Left ventricle myocardium inferior (tissue), 1 donor: ENCODE results near the gene SPTLC1. TPM values are rescaled to one million over a fixed set of nuclear protein-coding genes. Genes with fewer than 3 reads are reported as not detected.

Experiments
- DNase-seq: peaks from one replicate; pipeline ENCODE4 v3.0.0-alpha.2; 2020
- H3K27ac ChIP-seq: fragments of 200-600 bp; replicated peaks from 2 replicates; pipeline ENCODE4 v1.8.0; 2021
- H3K27me3 ChIP-seq: fragments of 200-600 bp; 2 replicates; pipeline ENCODE4 v1.8.0; 2021; ENCODE audit warnings: low read depth
- H3K36me3 ChIP-seq: fragments of 200-600 bp; 2 replicates; pipeline ENCODE4 v1.8.0; 2021
- H3K4me1 ChIP-seq: fragments of 200-600 bp; 2 replicates; pipeline ENCODE4 v1.8.0; 2021
- H3K4me3 ChIP-seq: fragments of 200-600 bp; 2 replicates; pipeline ENCODE4 v1.8.0; 2021; ENCODE audit warnings: mild to moderate bottlenecking, moderate library complexity
- H3K9me3 ChIP-seq: fragments of 200-600 bp; replicated peaks from 2 replicates; pipeline ENCODE4 v1.8.0; 2021
- intact Hi-C: fragments of 100-400 bp; cut with micrococcal nuclease; formaldehyde crosslinking; loops from one replicate; pipeline ENCODE4 v1.11.0; 2022
- total RNA-seq: library from RNA; stranded (reverse); fragmentation: NEBNext Ultra II Directional; extraction: Animal tissue kit (Norgen Biotek cat#: 25700); gene quantifications from one replicate; pipeline ENCODE4 v1.2.1, GENCODE V29; 2021
- TF ChIP-seq, protein P1 (sequence below): fragments of 200-600 bp; IDR thresholded peaks from 2 replicates; pipeline ENCODE4 v1.8.0; 2021; ENCODE audit warnings: antibody characterized with exemption, mild to moderate bottlenecking, borderline replicate concordance
- donor health status: DM: no; HTN: yes; CAD: no; lungs with severe emphysema.

SPTLC1 gene
- total RNA-seq, 1 donor from 2014 or later = 21.9 TPM

DNA sequence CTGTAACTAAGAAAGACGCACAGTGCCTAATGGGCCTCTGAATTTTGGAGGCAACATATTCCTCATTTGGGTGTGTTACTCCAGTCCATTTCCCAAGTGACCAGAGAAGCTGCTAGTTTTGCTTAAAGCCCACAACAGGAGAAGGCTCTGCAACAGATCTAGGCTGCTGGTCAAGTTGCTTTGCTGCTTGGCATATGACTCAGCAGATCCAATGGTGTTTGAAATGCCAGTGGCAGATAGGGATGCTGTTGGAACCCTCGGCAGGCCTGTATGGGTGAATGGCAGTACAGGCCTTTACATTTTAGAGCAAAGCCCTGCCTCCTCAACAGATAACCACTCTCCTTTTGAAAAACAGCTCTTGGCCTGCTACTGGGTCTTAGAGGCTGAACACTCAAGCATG lies 129.0 kb downstream of the SPTLC1 start:
- H3K36me3 ChIP-seq = no peaks in the 10 kb centered on the region
- peaks cover 10% of the 10 kb centered on the region for H3K9me3 ChIP-seq
- H3K27ac ChIP-seq = no peak overlapping the region
- no peaks in the 10 kb centered on the region for H3K4me1 ChIP-seq
- no peak for DNase-seq
- peaks cover 21% of the 10 kb centered on the region for H3K27me3 ChIP-seq
- TF ChIP-seq, protein P1, sequence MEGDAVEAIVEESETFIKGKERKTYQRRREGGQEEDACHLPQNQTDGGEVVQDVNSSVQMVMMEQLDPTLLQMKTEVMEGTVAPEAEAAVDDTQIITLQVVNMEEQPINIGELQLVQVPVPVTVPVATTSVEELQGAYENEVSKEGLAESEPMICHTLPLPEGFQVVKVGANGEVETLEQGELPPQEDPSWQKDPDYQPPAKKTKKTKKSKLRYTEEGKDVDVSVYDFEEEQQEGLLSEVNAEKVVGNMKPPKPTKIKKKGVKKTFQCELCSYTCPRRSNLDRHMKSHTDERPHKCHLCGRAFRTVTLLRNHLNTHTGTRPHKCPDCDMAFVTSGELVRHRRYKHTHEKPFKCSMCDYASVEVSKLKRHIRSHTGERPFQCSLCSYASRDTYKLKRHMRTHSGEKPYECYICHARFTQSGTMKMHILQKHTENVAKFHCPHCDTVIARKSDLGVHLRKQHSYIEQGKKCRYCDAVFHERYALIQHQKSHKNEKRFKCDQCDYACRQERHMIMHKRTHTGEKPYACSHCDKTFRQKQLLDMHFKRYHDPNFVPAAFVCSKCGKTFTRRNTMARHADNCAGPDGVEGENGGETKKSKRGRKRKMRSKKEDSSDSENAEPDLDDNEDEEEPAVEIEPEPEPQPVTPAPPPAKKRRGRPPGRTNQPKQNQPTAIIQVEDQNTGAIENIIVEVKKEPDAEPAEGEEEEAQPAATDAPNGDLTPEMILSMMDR = no peak
- no peak overlapping the region for H3K4me3 ChIP-seq
- intact Hi-C loops = no loop called here

DNA sequence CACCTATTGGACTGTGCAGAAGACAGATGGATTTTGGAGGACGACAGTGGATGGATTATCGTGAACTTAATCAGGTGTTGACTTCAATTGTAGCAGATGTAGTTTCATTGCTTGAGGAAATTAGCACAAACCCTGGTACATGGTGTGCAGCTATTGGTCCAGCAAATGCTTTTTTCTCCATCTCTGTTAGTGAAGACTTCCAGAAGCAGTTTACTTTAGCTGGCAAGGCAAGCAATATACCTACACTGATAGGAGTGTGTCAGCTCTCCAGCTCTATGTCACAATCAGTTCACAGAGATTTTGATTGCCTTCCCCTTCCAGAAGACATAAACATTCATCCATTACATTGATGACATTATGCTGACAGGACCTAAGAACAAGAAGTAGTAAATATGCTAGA lies 129.5 kb downstream of the SPTLC1 start:
- intact Hi-C loops = no loop called here
- Histone ChIP-seq H3K36me3 (no peaks in the 10 kb centered on the region), H3K27me3 (peaks cover 16% of the 10 kb centered on the region), H3K27ac (no peak overlapping the region), H3K4me3 (no peak overlapping the region), H3K9me3 (peaks cover 15% of the 10 kb centered on the region), H3K4me1 (no peaks in the 10 kb centered on the region)
- TF ChIP-seq, protein P1 = no peak
- DNase-seq = no peak

Other genes with a start within 250 kb of the SPTLC1 start
- 0.74 TPM for gene ROR2, start 165.2 kb downstream of the SPTLC1 start, total RNA-seq
- gene IARS1, start 178.3 kb upstream of the SPTLC1 start, total RNA-seq = 54.2 TPM
- 12.7 TPM for gene NOL8, start 209.9 kb upstream of the SPTLC1 start, total RNA-seq
- gene CENPP, start 210.5 kb upstream of the SPTLC1 start, total RNA-seq = 5.4 TPM